ENCODE data around the gene CNDP2.
"Not testable (repeated sequence)": the region's sequence is repeated elsewhere in the genome, so short reads cannot be mapped to it uniquely, and the experiment has no call there.

Gene CNDP2

GRCh38 chr18:74500774-74501173, 4.6 kb downstream of the CNDP2 start:
- not testable (repeated sequence) for DNase-seq (ENCODE audit: low spot score)

GRCh38 chr18:74501386-74501785, 5.2 kb downstream of the CNDP2 start:
- no peak for DNase-seq (ENCODE audit: low spot score)

- DNase-seq (ENCODE audit: low spot score): no peak
These were observed 7.0 kb downstream of the CNDP2 start for GRCh38 chr18:74503137-74503536.

GRCh38 chr18:74505776-74506175, 9.6 kb downstream of the CNDP2 start:
- DNase-seq (ENCODE audit: low spot score): no peak

GRCh38 chr18:74506448-74507084, 10.4 kb downstream of the CNDP2 start:
- no peak for DNase-seq (ENCODE audit: low spot score)

GRCh38 chr18:74507097-74507881, 11.1 kb downstream of the CNDP2 start:
- no peak for DNase-seq (ENCODE audit: low spot score)

GRCh38 chr18:74507927-74508326, 11.8 kb downstream of the CNDP2 start:
- DNase-seq (ENCODE audit: low spot score): no peak

GRCh38 chr18:74508366-74508765, 12.2 kb downstream of the CNDP2 start:
- DNase-seq (ENCODE audit: low spot score): no peak

GRCh38 chr18:74508821-74509225, 12.7 kb downstream of the CNDP2 start:
- no peak for DNase-seq (ENCODE audit: low spot score)

- no peak for DNase-seq (ENCODE audit: low spot score)
These were observed 13.9 kb downstream of the CNDP2 start for GRCh38 chr18:74509856-74510769.

GRCh38 chr18:74510770-74511095, 14.6 kb downstream of the CNDP2 start:
- no peak for DNase-seq (ENCODE audit: low spot score)

GRCh38 chr18:74511823-74512222, 15.7 kb downstream of the CNDP2 start:
- no peak for DNase-seq (ENCODE audit: low spot score)

- DNase-seq (ENCODE audit: low spot score): no peak
These were observed 16.3 kb downstream of the CNDP2 start for GRCh38 chr18:74512321-74513053.

- DNase-seq (ENCODE audit: low spot score): no peak
These were observed 17.2 kb downstream of the CNDP2 start for GRCh38 chr18:74513149-74513882.

- no peak for DNase-seq (ENCODE audit: low spot score)
These were observed 17.7 kb downstream of the CNDP2 start for GRCh38 chr18:74513883-74514205.

GRCh38 chr18:74514860-74515495, 18.8 kb downstream of the CNDP2 start:
- DNase-seq (ENCODE audit: low spot score): no peak

GRCh38 chr18:74515620-74516231, 19.6 kb downstream of the CNDP2 start:
- no peak for DNase-seq (ENCODE audit: low spot score)

GRCh38 chr18:74516271-74517235, 20.4 kb downstream of the CNDP2 start:
- DNase-seq (ENCODE audit: low spot score): no peak

GRCh38 chr18:74517236-74517630, 21.1 kb downstream of the CNDP2 start:
- DNase-seq (ENCODE audit: low spot score): no peak

Data from CD4-positive, alpha-beta T cell treated with Interleukin-6 at 100 ng/mL for 8 hours (primary cell).